ENCODE data around the gene URGCP.

Gene URGCP

GRCh38 chr7:43856996-43857395, 49.4 kb downstream of the URGCP start:
- DNase-seq (ENCODE audit: low spot score): no peak

GRCh38 chr7:43856316-43856715, 50.1 kb downstream of the URGCP start:
- POLR2A ChIA-PET (ENCODE audit: low non-redundant PET): no interaction called here
- no peak for TF ChIP-seq CTCF (conservative IDR thresholded peaks at IDR 0.05; ENCODE audit: low read depth)

More at GRCh38 chr7:43856996-43857395, 49.4 kb downstream of the URGCP start:
- ChIA-PET POLR2A (ENCODE audit: low non-redundant PET) (no interaction called here), CTCF (interaction anchor here (0.6 kb wide), 1 partner anchor 96 kb away, joined by 3 read pairs; no protein-coding TSS in a partner anchor)
- TF ChIP-seq CTCF (conservative IDR thresholded peaks at IDR 0.05; ENCODE audit: low read depth): no peak
- no peak overlapping the region for H3K27ac ChIP-seq

GRCh38 chr7:43855176-43855575, 51.2 kb downstream of the URGCP start:
- no peak for TF ChIP-seq CTCF (conservative IDR thresholded peaks at IDR 0.05; ENCODE audit: low read depth)
- no peak for DNase-seq (ENCODE audit: low spot score)
- ChIA-PET CTCF (interaction anchor here (0.6 kb wide), 1 partner anchor 360 kb away, joined by 3 read pairs; no protein-coding TSS in a partner anchor), POLR2A (ENCODE audit: low non-redundant PET) (no interaction called here)
- no peak overlapping the region for H3K27ac ChIP-seq

More at GRCh38 chr7:43856316-43856715, 50.1 kb downstream of the URGCP start:
- H3K27ac ChIP-seq: no peak overlapping the region
- no peak for DNase-seq (ENCODE audit: low spot score)
- CTCF ChIA-PET: interaction anchor here (0.6 kb wide), 3 partner anchors 17 to 97 kb away, joined by 3 to 4 read pairs (median 4); no protein-coding TSS in a partner anchor

- no peak for DNase-seq (ENCODE audit: low spot score)
- ChIA-PET POLR2A (ENCODE audit: low non-redundant PET) (no interaction called here), CTCF (interaction anchor here (0.6 to 1.8 kb wide), 2 partner anchors 9 to 625 kb away, joined by 3 to 7 read pairs; no protein-coding TSS in a partner anchor)
- no peak overlapping the region for H3K27ac ChIP-seq
- no peak for TF ChIP-seq CTCF (conservative IDR thresholded peaks at IDR 0.05; ENCODE audit: low read depth)
Observed at GRCh38 chr7:43851805-43852204, 54.6 kb downstream of the URGCP start.

- ChIA-PET CTCF (interaction anchor here (1.7 kb wide), 1 partner anchor 11 kb away, joined by 5 read pairs; no protein-coding TSS in a partner anchor), POLR2A (ENCODE audit: low non-redundant PET) (no interaction called here)
- DNase-seq (ENCODE audit: low spot score): no peak
- TF ChIP-seq CTCF (conservative IDR thresholded peaks at IDR 0.05; ENCODE audit: low read depth): no peak
- H3K27ac ChIP-seq: no peak overlapping the region
Observed at GRCh38 chr7:43850348-43851116, 55.9 kb downstream of the URGCP start.

- POLR2A ChIA-PET (ENCODE audit: low non-redundant PET): no interaction called here
- CTCF ChIA-PET: interaction anchor here (0.6 to 1.7 kb wide), 3 partner anchors 10 to 394 kb away, joined by 3 to 5 read pairs (median 4); no protein-coding TSS in a partner anchor
- H3K27ac ChIP-seq: no peak overlapping the region
- DNase-seq (ENCODE audit: low spot score): no peak
- TF ChIP-seq CTCF (conservative IDR thresholded peaks at IDR 0.05; ENCODE audit: low read depth): no peak
Observed at GRCh38 chr7:43849047-43849446, 57.3 kb downstream of the URGCP start.
